ENCODE measurements around the gene ARPC1A.

GRCh38 chr7:99292127-99292526 is 33.6 kb upstream of the ARPC1A start:
- TF ChIP-seq POLR2A (IDR thresholded peaks at IDR 0.05) = no peak
- TF ChIP-seq CTCF (IDR thresholded peaks at IDR 0.05 in 8 of 11, conservative IDR thresholded peaks at IDR 0.05 in 3 of 11) = no peak

Measured in spleen (tissue), 7 donors.